Esophagus mucosa (tissue), 1 donor: Measurements from ENCODE around the gene MON1A. TPM values are rescaled to one million over a fixed set of nuclear protein-coding genes. Genes with fewer than 3 reads are reported as not detected.
"Not testable (repeated sequence)": the region's sequence is repeated elsewhere in the genome, so short reads cannot be mapped to it uniquely, and the experiment has no call there.

Source experiments
- ATAC-seq: fragments of 200-7000 bp; cut with Tn5 transposase; one replicate; pipeline ENCODE4 v1.9.1; 2020
- total RNA-seq: library from RNA; stranded (reverse); gene quantifications from one replicate; pipeline ENCODE4 v1.2.4, GENCODE V29; 2023
- donor health status: DM: yes; HTN: yes; CAD: no.

The MON1A gene
- total RNA-seq: 8.5 TPM

- ATAC-seq: peak; percentile 97
Observed at GRCh38 chr3:49929291-49930167, at the start of gene MON1A. Gene MON1A, minus strand, starts transcription at chr3:49929811. Its CDS starts 16,465 bp downstream, at chr3:49913346.

- ATAC-seq: no peak
Observed at GRCh38 chr3:49976942-49977341, 47.3 kb upstream of the MON1A start.

GRCh38 chr3:49972656-49973055 lies 43.0 kb upstream of the MON1A start:
- no peak for ATAC-seq

- ATAC-seq: no peak
Observed at GRCh38 chr3:49968346-49968745, 38.7 kb upstream of the MON1A start.

- ATAC-seq: no peak
Observed at GRCh38 chr3:49967291-49967690, 37.7 kb upstream of the MON1A start.

- no peak for ATAC-seq
Observed at GRCh38 chr3:49966233-49966942, 36.8 kb upstream of the MON1A start.

- no peak for ATAC-seq
Observed at GRCh38 chr3:49955636-49956035, 26.0 kb upstream of the MON1A start.

- ATAC-seq: no peak
Observed at GRCh38 chr3:49952924-49953323, 23.3 kb upstream of the MON1A start.

GRCh38 chr3:49942651-49943050 lies 13.0 kb upstream of the MON1A start:
- no peak for ATAC-seq

- no peak for ATAC-seq
Observed at GRCh38 chr3:49940667-49941249, 11.1 kb upstream of the MON1A start.

GRCh38 chr3:49939858-49940666 lies 10.5 kb upstream of the MON1A start, which contains the start of gene RBM6:
Gene RBM6, plus strand, starts transcription at chr3:49940150. Its CDS starts 22,492 bp downstream, at chr3:49962642.
- peak; percentile 99 for ATAC-seq

- ATAC-seq: no peak
Observed at GRCh38 chr3:49937090-49937489, 7.5 kb upstream of the MON1A start.

- not testable (repeated sequence) for ATAC-seq
Observed at GRCh38 chr3:49932281-49932680, 2.7 kb upstream of the MON1A start.

GRCh38 chr3:49930922-49931321 lies 1.3 kb upstream of the MON1A start:
- ATAC-seq: no peak

- ATAC-seq: no peak
Observed at GRCh38 chr3:49930168-49930690, 618 bp upstream of the MON1A start.

GRCh38 chr3:49928481-49929017 lies 1.1 kb downstream of the MON1A start:
- no peak for ATAC-seq

GRCh38 chr3:49927798-49928197 lies 1.8 kb downstream of the MON1A start:
- no peak for ATAC-seq

GRCh38 chr3:49926117-49926728 lies 3.4 kb downstream of the MON1A start:
- ATAC-seq: no peak

- no peak for ATAC-seq
Observed at GRCh38 chr3:49925485-49925884, 4.1 kb downstream of the MON1A start.

GRCh38 chr3:49924683-49925082 lies 4.9 kb downstream of the MON1A start:
- peak; percentile 34 for ATAC-seq
